BLaER1 treated with 17β-estradiol and CSF1 and Interleukin-3, amounts not matched to agents 10 nM and 100 nM (cell line): ENCODE results near the gene CREB5.

ENCODE experiments used
- H3K27ac ChIP-seq, 11 experiments: shearing (Covaris generic); formaldehyde crosslinking; 2 replicates each; pipeline ENCODE4 v1.8.1; 2022
- H3K27me3 ChIP-seq, 11 experiments: shearing (Covaris generic); formaldehyde crosslinking; 2 replicates each; pipeline ENCODE4 v1.8.1; 2022
- H3K36me3 ChIP-seq, 11 experiments: shearing (Covaris generic); formaldehyde crosslinking; 2 replicates each; pipeline ENCODE4 v1.8.1; 2022
- H3K4me1 ChIP-seq, 10 experiments: shearing (Covaris generic); formaldehyde crosslinking; 2 replicates each; pipeline ENCODE4 v1.8.1; 2022
- H3K4me2 ChIP-seq, 11 experiments: shearing (Covaris generic); formaldehyde crosslinking; 2 replicates each; pipeline ENCODE4 v1.8.1; 2022
- H3K4me3 ChIP-seq, 10 experiments: shearing (Covaris generic); formaldehyde crosslinking; 2 replicates each; pipeline ENCODE4 v1.8.1; 2022
- H3K9ac ChIP-seq, 11 experiments: shearing (Covaris generic); formaldehyde crosslinking; 2 replicates each; pipeline ENCODE4 v1.8.1; 2022
- H3K9me3 ChIP-seq, 11 experiments: shearing (Covaris generic); formaldehyde crosslinking; replicated peaks in 1 of 11; 2 replicates each; pipeline ENCODE4 v1.8.1; 2022
- H4K20me1 ChIP-seq, 11 experiments: shearing (Covaris generic); formaldehyde crosslinking; 2 replicates each; pipeline ENCODE4 v1.8.1; 2022
- Cebpa-rat ChIP-seq, 11 experiments: shearing (Covaris generic); IDR thresholded peaks; 2 replicates each; pipeline ENCODE4 v1.8.1; 2022

The CREB5 gene

DNA sequence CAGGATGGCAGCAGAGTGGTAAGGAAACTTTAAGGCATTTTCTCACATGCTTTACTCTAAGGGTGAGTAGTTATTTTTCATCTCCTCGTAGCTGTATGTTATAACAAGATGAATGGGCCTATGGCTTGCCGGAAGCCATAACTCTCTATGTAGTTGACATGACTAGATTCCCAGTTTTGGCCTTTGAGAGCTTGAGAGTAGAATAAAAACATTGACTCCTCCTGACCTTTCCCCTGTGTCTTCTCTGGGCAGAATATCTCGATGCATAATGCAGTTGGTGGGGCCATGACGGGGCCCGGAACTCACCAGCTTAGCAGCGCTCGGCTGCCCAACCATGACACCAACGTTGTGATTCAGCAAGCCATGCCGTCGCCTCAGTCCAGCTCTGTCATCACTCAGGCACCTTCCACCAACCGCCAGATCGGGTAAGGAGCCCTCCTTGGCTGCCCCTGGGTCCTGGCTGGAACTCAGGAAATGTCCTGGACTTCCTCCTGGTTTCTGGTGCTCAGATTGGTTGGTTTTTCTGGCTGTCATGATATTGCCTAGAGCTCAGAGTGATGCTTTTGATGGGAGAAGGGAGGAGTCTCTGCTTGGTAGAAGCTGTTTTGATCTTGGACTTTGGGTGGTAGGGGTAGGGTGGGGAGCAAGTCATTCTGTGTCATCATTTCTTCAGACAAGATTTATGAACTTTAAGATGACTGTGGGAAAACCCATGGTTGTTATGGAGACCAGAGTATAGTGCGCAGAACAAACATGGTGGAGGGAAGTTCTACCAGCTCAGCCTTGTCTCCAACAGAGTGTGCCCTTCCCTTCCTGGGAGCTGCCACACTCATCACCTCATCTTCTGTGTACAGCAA, 158.0 kb downstream of the CREB5 start:
- peak in 1 of 11 experiments; percentile 58; a peak in 1 of 22 replicates for TF ChIP-seq Cebpa-rat (IDR thresholded peaks at IDR 0.05)
- H3K4me3 ChIP-seq: peak overlapping the region in 4 of 10 experiments; percentile 8 to 36 (median 32); a peak in 5 of 20 replicates
- peak overlapping the region in 9 of 11 experiments; percentile 58 to 83 (median 77); a peak in 18 of 22 replicates for H3K27ac ChIP-seq
- H3K9ac ChIP-seq: peak overlapping the region in 8 of 11 experiments; percentile 24 to 57 (median 46); a peak in 14 of 22 replicates
- peaks cover 0 to 4% (median 0%) of the 10 kb centered on the region in 11 experiments; a peak in 2 of 22 replicates for H3K9me3 ChIP-seq
- H3K4me2 ChIP-seq: peak overlapping the region; percentile 56 to 89 (median 82)
- H3K27me3 ChIP-seq: no peaks in the 10 kb centered on the region
- peaks cover 39 to 100% (median 84%) of the 10 kb centered on the region in 10 experiments for H3K4me1 ChIP-seq
- no peaks in the 10 kb centered on the region for H4K20me1 ChIP-seq
- no peaks in the 10 kb centered on the region for H3K36me3 ChIP-seq

DNA sequence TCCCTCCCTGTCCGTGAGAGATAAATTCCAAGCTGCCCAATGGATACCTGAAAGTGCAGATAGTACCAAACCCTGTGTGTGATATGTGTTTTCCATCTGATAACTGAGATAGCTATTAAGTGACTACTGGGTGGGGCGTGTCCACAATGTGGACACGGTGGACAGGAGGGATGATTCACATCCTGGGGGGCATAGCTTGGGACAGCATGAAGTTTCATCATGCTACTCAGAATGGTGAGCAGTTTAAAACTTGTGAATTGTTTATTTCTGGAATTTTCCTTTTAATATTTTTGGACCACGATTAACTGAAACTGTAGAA, 158.6 kb downstream of the CREB5 start:
- H3K4me3 ChIP-seq: peak overlapping the region in 4 of 10 experiments; percentile 8 to 36 (median 32); a peak in 5 of 20 replicates
- peak overlapping the region in 9 of 11 experiments; percentile 58 to 83 (median 77); a peak in 18 of 22 replicates for H3K27ac ChIP-seq
- H3K9me3 ChIP-seq: peaks cover 0 to 4% (median 0%) of the 10 kb centered on the region in 11 experiments; a peak in 2 of 22 replicates
- H3K9ac ChIP-seq: peak overlapping the region in 8 of 11 experiments; percentile 1 to 57 (median 46); a peak in 12 of 22 replicates
- no peaks in the 10 kb centered on the region for H4K20me1 ChIP-seq
- no peaks in the 10 kb centered on the region for H3K27me3 ChIP-seq
- peaks cover 39 to 100% (median 84%) of the 10 kb centered on the region in 10 experiments for H3K4me1 ChIP-seq
- no peaks in the 10 kb centered on the region for H3K36me3 ChIP-seq
- TF ChIP-seq Cebpa-rat (IDR thresholded peaks at IDR 0.05): no peak
- peak overlapping the region; percentile 56 to 89 (median 82) for H3K4me2 ChIP-seq

DNA sequence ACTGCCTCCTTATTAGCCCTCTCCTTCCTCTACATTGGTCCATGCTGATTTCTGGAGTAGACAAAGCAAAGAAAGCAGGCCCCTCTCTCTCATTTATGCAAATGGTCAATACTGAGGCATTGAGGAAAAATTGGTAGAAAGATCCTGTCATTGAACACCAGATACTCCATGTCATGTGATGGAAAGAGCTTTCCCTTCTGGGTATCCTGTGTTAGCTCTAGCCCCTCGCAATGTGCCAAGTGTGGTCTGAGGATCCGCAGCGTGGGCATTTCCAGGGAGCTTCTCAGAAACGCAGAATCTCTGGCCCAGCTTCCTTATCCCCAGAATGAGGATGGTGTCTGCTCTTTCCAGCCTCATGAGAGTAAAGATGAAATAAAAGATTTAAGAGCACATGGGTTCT, 159.1 kb downstream of the CREB5 start:
- peaks cover 39 to 100% (median 82%) of the 10 kb centered on the region in 10 experiments for H3K4me1 ChIP-seq
- no peaks in the 10 kb centered on the region for H4K20me1 ChIP-seq
- peak overlapping the region; percentile 56 to 89 (median 82) for H3K4me2 ChIP-seq
- H3K4me3 ChIP-seq: peak overlapping the region in 1 of 10 experiments; percentile 36; a peak in 1 of 20 replicates
- H3K27me3 ChIP-seq: no peaks in the 10 kb centered on the region
- H3K27ac ChIP-seq: peak overlapping the region in 9 of 11 experiments; percentile 58 to 83 (median 77); a peak in 18 of 22 replicates
- TF ChIP-seq Cebpa-rat (IDR thresholded peaks at IDR 0.05): no peak
- H3K9me3 ChIP-seq: peaks cover 0 to 9% (median 0%) of the 10 kb centered on the region in 11 experiments; a peak in 3 of 22 replicates
- H3K36me3 ChIP-seq: no peaks in the 10 kb centered on the region
- peak overlapping the region in 4 of 11 experiments; percentile 8 to 55 (median 47); a peak in 5 of 22 replicates for H3K9ac ChIP-seq

DNA sequence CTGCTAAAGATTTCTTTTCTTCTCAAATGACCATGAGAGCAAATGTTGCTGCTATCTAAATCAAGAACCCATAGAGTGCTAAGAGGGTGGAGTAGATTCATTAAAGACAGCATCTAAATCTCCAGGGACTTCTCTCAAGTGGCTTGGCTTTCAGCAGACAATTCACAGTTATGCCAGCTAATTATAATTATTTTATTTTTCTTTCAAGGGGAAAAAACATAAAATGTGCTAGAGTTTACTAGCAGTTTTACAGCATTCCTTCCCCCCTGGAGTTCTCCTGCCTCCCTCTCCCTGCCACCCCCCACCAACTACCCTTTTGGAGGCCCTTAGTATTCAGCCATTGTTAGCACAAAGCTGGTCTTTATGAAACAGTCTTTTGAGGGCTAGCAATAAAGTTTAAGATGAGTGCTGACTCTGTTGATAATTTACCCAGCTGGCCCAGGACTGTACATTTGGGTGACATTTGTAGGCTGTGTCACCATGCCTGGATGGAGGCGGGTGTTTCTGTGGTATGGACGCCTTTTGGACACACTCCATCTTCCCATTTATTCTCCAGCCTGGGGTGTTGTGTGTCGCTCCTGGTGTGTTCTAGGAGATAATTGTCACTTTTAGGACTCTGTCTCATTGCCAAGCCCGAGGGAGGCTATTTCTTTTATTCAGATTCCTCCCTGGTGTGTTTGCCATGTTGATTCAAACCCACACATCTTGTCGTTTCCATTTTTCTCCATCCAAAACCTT, 160.2 kb downstream of the CREB5 start:
- Histone ChIP-seq H3K4me2 (peak overlapping the region; percentile 71 to 89 (median 82); a peak in 21 of 22 replicates), H3K27me3 (no peaks in the 10 kb centered on the region), H3K4me1 (peaks cover 39 to 95% (median 80%) of the 10 kb centered on the region in 10 experiments), H3K27ac (peak overlapping the region in 7 of 11 experiments; percentile 55 to 83 (median 76); a peak in 13 of 22 replicates), H3K4me3 (peak overlapping the region in 2 of 10 experiments; percentile 3; a peak in 2 of 20 replicates), H3K36me3 (0 out of 22 replicates have a peak, but pooled peaks cover 0 to 5% (median 0%) of the 10 kb centered on the region in 11 experiments), H3K9ac (peak overlapping the region in 2 of 11 experiments; percentile 8 to 33; a peak in 2 of 22 replicates), H4K20me1 (no peaks in the 10 kb centered on the region), H3K9me3 (peaks cover 0 to 19% (median 0%) of the 10 kb centered on the region in 11 experiments; a peak in 10 of 22 replicates)
- no peak for TF ChIP-seq Cebpa-rat (IDR thresholded peaks at IDR 0.05)

DNA sequence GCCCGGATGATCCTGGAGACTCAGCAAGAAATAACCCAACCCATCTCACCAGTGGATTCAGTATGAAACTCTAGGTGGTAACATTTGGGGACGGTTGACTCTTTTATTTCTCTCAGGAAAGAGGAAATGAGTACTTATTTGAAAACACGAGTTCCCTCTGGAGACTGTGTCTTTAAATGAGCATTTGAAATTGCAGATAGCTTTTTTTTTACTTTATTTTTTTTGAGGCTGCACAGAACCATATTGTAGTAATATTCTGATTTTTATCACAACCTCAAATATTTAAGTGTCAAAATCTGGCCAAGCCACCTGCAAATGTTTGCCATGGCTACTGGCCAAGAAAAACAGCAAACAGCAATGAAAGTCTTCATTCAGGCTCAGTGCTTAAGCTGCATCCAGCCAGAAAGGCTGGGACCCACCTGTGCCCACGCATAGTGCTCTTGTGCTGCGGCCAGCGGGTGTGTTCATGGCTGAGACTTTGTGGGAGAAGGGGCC, 160.8 kb downstream of the CREB5 start:
- peak overlapping the region in 3 of 10 experiments; percentile 3 to 12 (median 8); a peak in 2 of 20 replicates for H3K4me3 ChIP-seq

DNA sequence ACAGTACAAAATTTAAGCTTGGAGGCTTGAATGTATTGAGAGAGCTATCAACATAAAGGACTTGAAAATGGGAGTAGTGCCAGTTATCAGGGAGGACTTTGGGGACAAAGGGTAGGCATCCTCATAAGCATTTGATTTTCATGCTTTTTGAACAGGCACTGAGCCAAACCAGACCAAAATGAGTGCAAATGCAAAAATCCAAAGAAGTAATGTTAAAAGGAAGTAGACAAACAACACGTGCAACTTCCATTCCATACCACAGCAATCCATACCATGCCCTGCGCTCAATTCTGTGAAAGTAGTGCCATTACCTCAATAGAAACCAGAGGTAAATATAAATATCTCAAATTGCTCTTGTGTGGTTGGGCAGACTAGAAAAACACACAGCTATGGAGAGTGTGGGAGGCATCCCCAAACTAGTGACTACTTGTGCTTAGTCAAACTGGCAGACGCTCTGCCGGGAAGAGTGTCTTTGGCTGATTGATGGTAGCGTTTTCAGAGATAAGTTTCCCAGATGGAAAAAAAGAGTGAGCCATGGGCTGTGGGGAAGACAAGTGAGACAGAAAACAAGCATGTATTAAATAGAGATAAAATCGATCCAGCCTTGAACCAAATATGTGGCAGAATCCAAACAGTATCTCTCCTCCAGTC, 161.5 kb downstream of the CREB5 start:
- Histone ChIP-seq H3K4me1 (peaks cover 39 to 82% (median 72%) of the 10 kb centered on the region in 10 experiments), H3K9me3 (peaks cover 0 to 23% (median 11%) of the 10 kb centered on the region in 11 experiments; a peak in 15 of 22 replicates), H3K27me3 (no peaks in the 10 kb centered on the region), H3K36me3 (0 out of 22 replicates have a peak, but pooled peaks cover 0 to 8% (median 0%) of the 10 kb centered on the region in 11 experiments), H4K20me1 (no peaks in the 10 kb centered on the region), H3K9ac (peak overlapping the region in 8 of 11 experiments; percentile 3 to 42 (median 30); a peak in 10 of 22 replicates), H3K27ac (peak overlapping the region in 9 of 11 experiments; percentile 31 to 83 (median 62); a peak in 18 of 22 replicates), H3K4me2 (peak overlapping the region; percentile 71 to 89 (median 82)), H3K4me3 (peak overlapping the region in 3 of 10 experiments; percentile 3 to 12 (median 8); a peak in 3 of 20 replicates)
- no peak for TF ChIP-seq Cebpa-rat (IDR thresholded peaks at IDR 0.05)

More for the DNA sequence above, 160.8 kb downstream of the CREB5 start:
- Histone ChIP-seq H3K27ac (peak overlapping the region in 9 of 11 experiments; percentile 31 to 83 (median 62); a peak in 18 of 22 replicates), H3K9me3 (peaks cover 0 to 19% (median 5%) of the 10 kb centered on the region in 11 experiments; a peak in 13 of 22 replicates), H3K36me3 (0 out of 22 replicates have a peak, but pooled peaks cover 0 to 8% (median 0%) of the 10 kb centered on the region in 11 experiments), H4K20me1 (no peaks in the 10 kb centered on the region), H3K9ac (peak overlapping the region in 8 of 11 experiments; percentile 3 to 42 (median 30); a peak in 9 of 22 replicates), H3K4me2 (peak overlapping the region; percentile 71 to 89 (median 82)), H3K27me3 (no peaks in the 10 kb centered on the region), H3K4me1 (peaks cover 39 to 89% (median 78%) of the 10 kb centered on the region in 10 experiments)
- no peak for TF ChIP-seq Cebpa-rat (IDR thresholded peaks at IDR 0.05)

GRCh38 chr7:28575241-28575643, 162.9 kb downstream of the CREB5 start:
- Histone ChIP-seq H3K4me1 (peaks cover 36 to 74% (median 58%) of the 10 kb centered on the region in 10 experiments), H3K9me3 (peaks cover 0 to 32% (median 18%) of the 10 kb centered on the region in 11 experiments; a peak in 16 of 22 replicates), H3K4me2 (peak overlapping the region in 9 of 11 experiments; percentile 12 to 89 (median 82); a peak in 12 of 22 replicates), H4K20me1 (no peaks in the 10 kb centered on the region), H3K9ac (no peak overlapping the region), H3K4me3 (no peak overlapping the region), H3K27ac (no peak overlapping the region; a peak in 1 of 22 replicates), H3K27me3 (no peaks in the 10 kb centered on the region), H3K36me3 (0 out of 22 replicates have a peak, but pooled peaks cover 0 to 8% (median 0%) of the 10 kb centered on the region in 11 experiments)
- no peak for TF ChIP-seq Cebpa-rat (IDR thresholded peaks at IDR 0.05)
